ENCODE measurements around the gene ARHGAP21. TPM values are rescaled to one million over a fixed set of nuclear protein-coding genes. Genes with fewer than 3 reads are reported as not detected.

Gene ARHGAP21
- total RNA-seq, 1 donor from 2014 or later, result 100 TPM

GRCh38 chr10:24544776-24545175 is 178.9 kb downstream of the ARHGAP21 start:
- no peak for TF ChIP-seq CTCF (IDR thresholded peaks at IDR 0.05; ENCODE audit: unreplicated experiment)
- peak overlapping the region; percentile 52 for H3K4me3 Mint-ChIP-seq (ENCODE audit: unreplicated experiment)
- no peaks in the 10 kb centered on the region for H3K4me1 Mint-ChIP-seq (ENCODE audit: unreplicated experiment)
- H3K36me3 Mint-ChIP-seq (ENCODE audit: low read depth, unreplicated experiment), result peaks cover 51% of the 10 kb centered on the region
- no peak for DNase-seq (ENCODE audit: low spot score)
- H3K9me3 Mint-ChIP-seq (ENCODE audit: unreplicated experiment), result no peaks in the 10 kb centered on the region
- H3K27ac Mint-ChIP-seq (ENCODE audit: unreplicated experiment), result no peak overlapping the region
- H3K27me3 Mint-ChIP-seq (ENCODE audit: unreplicated experiment), result peaks cover 7% of the 10 kb centered on the region

- Mint-ChIP-seq H3K27me3 (ENCODE audit: unreplicated experiment) (peaks cover 2% of the 10 kb centered on the region), H3K36me3 (ENCODE audit: low read depth, unreplicated experiment) (peaks cover 61% of the 10 kb centered on the region), H3K4me3 (ENCODE audit: unreplicated experiment) (peak overlapping the region; percentile 19), H3K27ac (ENCODE audit: unreplicated experiment) (no peak overlapping the region), H3K9me3 (ENCODE audit: unreplicated experiment) (no peaks in the 10 kb centered on the region), H3K4me1 (ENCODE audit: unreplicated experiment) (no peaks in the 10 kb centered on the region)
- no peak for DNase-seq (ENCODE audit: low spot score)
- no peak for TF ChIP-seq CTCF (IDR thresholded peaks at IDR 0.05; ENCODE audit: unreplicated experiment)
Observed at GRCh38 chr10:24542314-24543270, 181.1 kb downstream of the ARHGAP21 start.

DNA sequence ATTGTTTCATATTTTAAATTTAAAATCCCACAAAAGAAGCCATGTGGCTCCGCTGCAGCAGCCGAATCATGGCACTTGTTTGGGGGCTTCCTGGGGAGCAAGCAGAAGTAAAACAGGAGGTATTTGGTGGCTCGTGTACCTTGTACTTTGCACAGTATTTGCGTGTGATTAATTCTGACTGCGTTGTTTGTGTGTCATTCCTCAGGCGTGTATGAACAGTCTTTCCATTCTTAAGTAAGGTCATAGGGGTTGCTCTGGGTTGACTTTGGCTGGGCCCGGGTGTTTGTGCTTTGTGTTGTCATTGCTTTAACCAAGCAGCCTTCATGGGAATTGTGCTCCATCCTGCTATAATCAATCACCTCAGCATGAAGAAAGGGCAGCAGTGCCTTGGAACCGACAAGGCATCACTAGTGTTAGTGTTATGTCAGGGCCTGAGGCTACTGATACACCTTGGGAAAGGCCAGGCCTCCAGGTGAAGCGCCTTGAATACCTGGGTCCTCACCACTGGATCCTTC is 182.4 kb downstream of the ARHGAP21 start:
- peaks cover 67% of the 10 kb centered on the region for H3K36me3 Mint-ChIP-seq (ENCODE audit: low read depth, unreplicated experiment)
- H3K9me3 Mint-ChIP-seq (ENCODE audit: unreplicated experiment), result no peaks in the 10 kb centered on the region
- H3K27me3 Mint-ChIP-seq (ENCODE audit: unreplicated experiment), result peaks cover 2% of the 10 kb centered on the region
- no peak overlapping the region for H3K4me3 Mint-ChIP-seq (ENCODE audit: unreplicated experiment)
- H3K27ac Mint-ChIP-seq (ENCODE audit: unreplicated experiment), result no peak overlapping the region
- DNase-seq (ENCODE audit: low spot score), result no peak
- no peak for TF ChIP-seq CTCF (IDR thresholded peaks at IDR 0.05; ENCODE audit: unreplicated experiment)
- no peaks in the 10 kb centered on the region for H3K4me1 Mint-ChIP-seq (ENCODE audit: unreplicated experiment)

- TF ChIP-seq CTCF (IDR thresholded peaks at IDR 0.05; ENCODE audit: unreplicated experiment), result no peak
- Mint-ChIP-seq H3K36me3 (ENCODE audit: low read depth, unreplicated experiment) (peaks cover 52% of the 10 kb centered on the region), H3K4me1 (ENCODE audit: unreplicated experiment) (no peaks in the 10 kb centered on the region), H3K27me3 (ENCODE audit: unreplicated experiment) (peaks cover 2% of the 10 kb centered on the region), H3K4me3 (ENCODE audit: unreplicated experiment) (no peak overlapping the region), H3K9me3 (ENCODE audit: unreplicated experiment) (no peaks in the 10 kb centered on the region), H3K27ac (ENCODE audit: unreplicated experiment) (no peak overlapping the region)
- DNase-seq (ENCODE audit: low spot score), result no peak
Observed at GRCh38 chr10:24536636-24537035, 187.1 kb downstream of the ARHGAP21 start.

DNA sequence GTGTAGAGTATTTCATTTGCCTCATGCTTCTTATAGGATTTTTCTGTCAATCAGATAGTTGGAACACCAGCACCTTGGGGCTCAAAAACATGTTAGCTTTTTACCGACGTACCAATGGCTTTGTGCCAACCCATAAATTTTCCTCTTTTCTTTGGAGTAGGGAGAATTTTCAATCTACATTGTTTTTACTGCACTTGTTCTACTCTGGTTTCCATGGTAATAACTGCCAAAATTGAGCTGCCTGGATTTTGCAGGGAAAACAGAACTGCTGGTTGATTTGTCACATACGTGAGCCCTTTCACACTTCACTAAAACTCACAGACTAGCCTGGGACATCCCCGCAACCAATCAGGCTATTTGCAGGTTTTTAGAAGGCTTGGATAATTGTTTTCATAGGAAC is 189.7 kb downstream of the ARHGAP21 start:
- DNase-seq (ENCODE audit: low spot score), result no peak
- no peak for TF ChIP-seq CTCF (IDR thresholded peaks at IDR 0.05; ENCODE audit: unreplicated experiment)
- Mint-ChIP-seq H3K27me3 (ENCODE audit: unreplicated experiment) (peaks cover 2% of the 10 kb centered on the region), H3K27ac (ENCODE audit: unreplicated experiment) (no peak overlapping the region), H3K36me3 (ENCODE audit: low read depth, unreplicated experiment) (peaks cover 52% of the 10 kb centered on the region), H3K4me3 (ENCODE audit: unreplicated experiment) (no peak overlapping the region), H3K4me1 (ENCODE audit: unreplicated experiment) (no peaks in the 10 kb centered on the region), H3K9me3 (ENCODE audit: unreplicated experiment) (no peaks in the 10 kb centered on the region)

Data from endothelial cell (in vitro differentiated cells).